Activated naive CD4-positive, alpha-beta T cell treated with anti-CD3 and anti-CD28 coated beads, Interleukin-2, amount 50 U/mL, for 24 hours (primary cell): Measurements from ENCODE around the gene PHOX2B.
"Not testable (repeated sequence)": the region's sequence is repeated elsewhere in the genome, so short reads cannot be mapped to it uniquely, and the experiment has no call there.

ENCODE experiments used
- H3K27ac Mint-ChIP-seq: one replicate; pipeline ENCODE4 v1.8.0; 2021; ENCODE audit warnings: mild to moderate bottlenecking, mixed read lengths
- H3K27me3 Mint-ChIP-seq: one replicate; pipeline ENCODE4 v1.8.0; 2021; ENCODE audit warnings: mixed read lengths
- H3K36me3 Mint-ChIP-seq: one replicate; pipeline ENCODE4 v1.8.0; 2021; ENCODE audit warnings: mixed read lengths
- H3K4me1 Mint-ChIP-seq: one replicate; pipeline ENCODE4 v1.8.0; 2021; ENCODE audit warnings: mixed read lengths
- H3K4me3 Mint-ChIP-seq: one replicate; pipeline ENCODE4 v1.8.0; 2021; ENCODE audit warnings: mild to moderate bottlenecking, mixed read lengths
- H3K9me3 Mint-ChIP-seq: one replicate; pipeline ENCODE4 v1.8.0; 2021; ENCODE audit warnings: mixed read lengths

PHOX2B gene

DNA sequence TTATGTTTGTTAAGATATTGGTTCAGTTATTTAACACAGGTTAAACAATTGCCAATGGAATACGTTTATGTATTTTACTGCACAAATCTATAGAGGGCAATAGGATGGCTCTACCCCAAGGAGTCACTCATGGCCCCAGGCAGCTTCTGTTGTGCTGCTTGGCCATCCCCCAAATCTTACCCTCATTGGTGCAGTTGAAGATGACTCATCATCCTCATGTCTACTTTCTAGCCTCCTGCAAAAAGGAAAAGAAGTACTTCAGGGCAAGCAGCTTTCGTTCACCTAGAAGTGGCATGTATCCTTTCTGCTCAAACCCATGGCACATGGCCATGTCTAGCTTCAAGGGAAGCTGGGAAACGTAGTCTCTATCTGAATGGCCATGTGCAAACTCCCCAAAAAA is 14.2 kb downstream of the PHOX2B start:
- H3K4me3 Mint-ChIP-seq = no peak overlapping the region
- peaks cover 6% of the 10 kb centered on the region for H3K27me3 Mint-ChIP-seq
- H3K4me1 Mint-ChIP-seq = no peaks in the 10 kb centered on the region
- no peaks in the 10 kb centered on the region for H3K36me3 Mint-ChIP-seq
- no peaks in the 10 kb centered on the region for H3K9me3 Mint-ChIP-seq
- H3K27ac Mint-ChIP-seq = no peak overlapping the region

GRCh38 chr4:41731569-41732126 is 16.9 kb downstream of the PHOX2B start:
- Mint-ChIP-seq H3K9me3 (no peaks in the 10 kb centered on the region), H3K27me3 (peaks cover 4% of the 10 kb centered on the region), H3K27ac (no peak overlapping the region), H3K4me1 (no peaks in the 10 kb centered on the region), H3K36me3 (no peaks in the 10 kb centered on the region), H3K4me3 (no peak overlapping the region)

DNA sequence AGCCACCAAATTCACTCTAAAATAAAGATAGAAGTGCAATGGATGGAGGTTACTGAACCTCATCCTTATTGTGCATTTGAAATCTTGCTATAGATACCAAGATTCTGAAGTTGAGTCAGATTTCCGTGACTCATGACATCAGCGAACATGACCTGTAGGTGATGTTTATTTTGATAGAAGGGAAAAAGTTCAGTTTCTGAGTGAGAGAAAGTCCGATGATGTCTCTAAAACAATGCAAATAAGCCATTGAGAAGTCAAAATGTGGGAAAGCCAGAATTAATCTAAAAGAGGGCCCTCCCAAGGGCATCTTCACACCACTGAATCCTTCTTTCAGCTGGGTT is 20.0 kb downstream of the PHOX2B start:
- H3K4me3 Mint-ChIP-seq = no peak overlapping the region
- no peak overlapping the region for H3K27ac Mint-ChIP-seq
- H3K9me3 Mint-ChIP-seq = peaks cover 7% of the 10 kb centered on the region
- H3K4me1 Mint-ChIP-seq = no peaks in the 10 kb centered on the region
- peaks cover 3% of the 10 kb centered on the region for H3K36me3 Mint-ChIP-seq
- H3K27me3 Mint-ChIP-seq = peaks cover 9% of the 10 kb centered on the region

DNA sequence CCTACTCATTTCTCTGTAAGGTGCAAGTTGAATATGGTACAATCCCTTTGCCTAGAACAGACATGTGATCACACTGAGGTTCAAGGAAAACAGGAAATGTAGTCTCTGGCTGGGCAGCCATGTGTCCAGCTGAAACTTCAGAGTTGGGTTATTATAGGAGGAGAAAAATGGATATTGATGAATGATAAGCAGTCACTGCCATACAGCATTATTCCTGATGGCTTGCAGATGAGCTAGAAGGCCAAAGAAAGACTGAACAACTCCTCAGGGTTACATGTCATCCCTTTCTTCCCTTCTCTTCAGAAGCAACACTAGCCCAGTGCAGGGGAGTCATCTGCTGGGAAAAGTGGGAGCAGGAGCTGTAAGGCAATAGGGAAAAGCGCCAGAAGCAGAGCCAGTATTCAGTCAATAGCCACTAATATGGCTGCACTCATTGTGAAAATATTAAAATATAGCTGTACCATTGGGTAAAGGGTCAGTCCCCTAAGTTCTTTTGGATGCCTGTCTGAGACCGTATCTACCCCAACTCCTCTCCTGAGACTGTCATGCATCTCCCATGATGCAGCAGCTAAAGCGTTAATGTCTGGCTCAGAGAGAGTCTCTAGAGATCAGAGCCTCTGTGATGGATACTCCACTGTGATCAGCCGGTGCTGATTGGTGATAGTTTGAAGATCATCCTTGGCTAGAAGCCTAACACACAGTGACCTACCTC is 20.5 kb downstream of the PHOX2B start:
- H3K4me3 Mint-ChIP-seq = no peak overlapping the region
- H3K9me3 Mint-ChIP-seq = peaks cover 7% of the 10 kb centered on the region
- H3K36me3 Mint-ChIP-seq = peaks cover 3% of the 10 kb centered on the region
- H3K4me1 Mint-ChIP-seq = no peaks in the 10 kb centered on the region
- no peak overlapping the region for H3K27ac Mint-ChIP-seq
- peaks cover 12% of the 10 kb centered on the region for H3K27me3 Mint-ChIP-seq

DNA sequence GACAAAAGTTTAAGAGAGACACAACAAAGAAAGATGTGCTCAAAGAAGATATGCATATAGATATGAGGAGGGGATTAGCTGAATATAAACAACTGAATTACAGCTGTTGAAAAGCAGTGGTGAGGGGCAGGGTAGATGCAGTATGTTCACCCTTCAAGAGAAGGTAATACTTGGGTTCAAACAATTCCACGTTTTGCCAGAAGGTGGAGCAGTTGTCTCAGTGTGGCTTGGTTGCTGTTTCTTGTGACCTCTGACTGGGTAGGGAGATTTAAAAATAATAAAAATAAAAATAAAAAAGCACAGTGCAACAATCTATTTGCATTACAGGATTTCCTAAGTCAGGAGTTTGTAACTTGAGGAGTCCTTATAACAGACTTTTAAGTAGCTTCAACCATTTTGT is 23.3 kb downstream of the PHOX2B start:
- Mint-ChIP-seq H3K4me1 (no peaks in the 10 kb centered on the region), H3K27me3 (peaks cover 14% of the 10 kb centered on the region), H3K27ac (no peak overlapping the region)

DNA sequence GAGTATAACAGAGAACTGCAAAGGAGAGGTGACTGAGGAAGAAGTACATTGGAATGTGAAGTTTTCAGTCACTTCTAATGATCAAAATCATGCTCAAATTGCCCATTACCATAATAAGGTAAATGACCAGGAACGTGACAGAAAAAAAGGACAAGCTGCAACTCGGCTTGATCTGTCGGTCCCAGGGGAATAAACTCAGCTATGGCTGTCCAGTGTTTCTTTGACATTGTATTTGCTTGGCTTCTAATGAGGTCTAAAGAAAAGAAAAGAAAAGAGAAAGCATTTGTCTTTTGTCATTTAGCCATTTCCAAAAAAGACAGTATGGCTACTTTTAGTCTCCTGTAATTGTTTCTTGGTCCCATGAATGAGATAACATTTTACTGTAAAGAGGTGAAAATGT is 25.2 kb downstream of the PHOX2B start:
- H3K27me3 Mint-ChIP-seq = peaks cover 16% of the 10 kb centered on the region
- H3K4me3 Mint-ChIP-seq = no peak overlapping the region
- no peaks in the 10 kb centered on the region for H3K4me1 Mint-ChIP-seq
- H3K36me3 Mint-ChIP-seq = peaks cover 3% of the 10 kb centered on the region
- H3K9me3 Mint-ChIP-seq = peaks cover 14% of the 10 kb centered on the region
- no peak overlapping the region for H3K27ac Mint-ChIP-seq

More for the DNA sequence above, 23.3 kb downstream of the PHOX2B start:
- H3K36me3 Mint-ChIP-seq = peaks cover 3% of the 10 kb centered on the region
- H3K9me3 Mint-ChIP-seq = peaks cover 8% of the 10 kb centered on the region
- H3K4me3 Mint-ChIP-seq = no peak overlapping the region

DNA sequence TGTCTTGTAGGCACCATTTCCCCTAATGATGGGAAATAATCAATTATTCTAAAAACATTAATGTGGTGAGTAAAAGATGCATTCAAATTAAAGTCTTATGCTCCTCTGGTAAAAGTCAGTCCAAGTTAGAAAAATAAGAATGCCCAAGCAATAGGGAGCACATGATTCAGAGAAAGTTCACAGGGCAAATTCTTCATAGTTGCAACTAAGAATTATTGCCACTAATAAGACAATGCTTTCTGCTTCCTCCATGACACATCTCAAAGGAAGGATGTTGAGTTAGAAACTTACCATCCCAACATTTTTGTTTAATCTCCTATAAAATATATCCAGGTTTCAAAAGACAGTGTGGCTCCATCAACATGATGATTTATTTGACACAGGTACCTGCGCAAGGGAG is 26.3 kb downstream of the PHOX2B start:
- Mint-ChIP-seq H3K36me3 (peaks cover 3% of the 10 kb centered on the region), H3K9me3 (peaks cover 14% of the 10 kb centered on the region), H3K27ac (no peak overlapping the region), H3K27me3 (peaks cover 18% of the 10 kb centered on the region), H3K4me1 (no peaks in the 10 kb centered on the region), H3K4me3 (no peak overlapping the region)

- Mint-ChIP-seq H3K27me3 (peaks cover 14% of the 10 kb centered on the region), H3K36me3 (no peaks in the 10 kb centered on the region), H3K27ac (no peak overlapping the region), H3K9me3 (peaks cover 7% of the 10 kb centered on the region), H3K4me1 (no peaks in the 10 kb centered on the region), H3K4me3 (no peak overlapping the region)
These were observed 29.1 kb downstream of the PHOX2B start for GRCh38 chr4:41719417-41719816.

DNA sequence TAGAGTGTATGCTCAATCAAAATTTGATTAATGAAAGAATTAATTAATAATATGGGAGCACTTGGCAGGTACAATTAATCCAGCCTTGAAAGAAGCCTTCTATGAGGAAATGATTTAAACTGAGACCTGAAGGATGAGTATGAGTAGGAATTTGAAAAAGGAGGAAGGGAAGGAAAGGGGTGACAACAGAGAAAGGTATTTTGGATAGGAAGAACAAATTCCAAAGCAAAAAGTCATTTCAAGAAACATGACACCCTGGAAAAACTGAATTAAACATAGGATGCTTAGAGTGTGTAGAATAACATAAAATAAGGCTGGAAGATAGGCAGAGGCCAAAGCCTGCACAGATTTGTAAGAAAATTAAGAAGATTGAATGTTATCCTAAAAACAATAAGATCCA is 29.6 kb downstream of the PHOX2B start:
- Mint-ChIP-seq H3K27ac (no peak overlapping the region), H3K4me1 (no peaks in the 10 kb centered on the region), H3K36me3 (no peaks in the 10 kb centered on the region), H3K9me3 (peaks cover 7% of the 10 kb centered on the region), H3K27me3 (peaks cover 14% of the 10 kb centered on the region), H3K4me3 (no peak overlapping the region)

DNA sequence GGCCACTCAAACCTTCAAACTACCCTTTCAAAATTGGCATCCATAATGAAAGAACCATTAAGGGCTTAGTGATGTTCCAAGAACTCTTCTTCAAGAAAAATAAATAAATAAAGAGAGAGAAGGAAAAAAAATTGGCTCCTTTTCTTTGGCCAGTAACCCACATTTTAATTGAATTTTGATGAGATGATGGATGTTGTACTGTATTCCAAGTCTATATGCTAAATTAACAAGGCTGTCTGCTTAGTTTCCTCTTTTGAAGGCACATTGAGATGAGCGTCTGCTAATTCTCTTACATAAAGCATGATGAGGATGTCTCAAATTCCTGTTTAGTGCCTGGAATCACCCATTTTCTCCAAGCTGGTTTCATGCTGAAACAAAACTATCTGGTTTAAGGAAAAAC is 33.4 kb downstream of the PHOX2B start:
- Mint-ChIP-seq H3K27me3 (peaks cover 8% of the 10 kb centered on the region), H3K4me1 (no peaks in the 10 kb centered on the region), H3K9me3 (peaks cover 10% of the 10 kb centered on the region), H3K36me3 (no peaks in the 10 kb centered on the region), H3K27ac (no peak overlapping the region), H3K4me3 (no peak overlapping the region)

- Mint-ChIP-seq H3K9me3 (peaks cover 4% of the 10 kb centered on the region), H3K36me3 (no peaks in the 10 kb centered on the region), H3K4me3 (no peak overlapping the region), H3K4me1 (no peaks in the 10 kb centered on the region), H3K27ac (no peak overlapping the region), H3K27me3 (peaks cover 6% of the 10 kb centered on the region)
These were observed 34.0 kb downstream of the PHOX2B start for GRCh38 chr4:41714364-41715000.

DNA sequence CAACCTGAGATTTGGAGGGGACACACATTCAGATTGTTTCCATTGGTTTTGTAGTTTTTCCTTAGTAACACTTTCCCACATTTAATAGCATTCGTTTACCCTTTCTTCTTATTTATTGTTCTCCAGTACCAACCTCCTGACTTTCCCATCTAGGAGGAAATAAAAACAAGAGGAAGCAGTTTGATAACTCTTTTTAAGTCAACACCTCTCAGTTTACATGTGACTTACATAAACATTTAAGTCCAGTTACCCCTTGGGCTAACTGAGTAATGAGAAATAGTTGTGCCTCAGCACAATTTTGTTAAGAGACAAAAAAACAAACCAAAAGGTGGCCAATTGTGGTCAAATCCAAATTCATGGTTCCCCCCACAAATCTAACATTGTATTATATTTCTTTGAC is 34.8 kb downstream of the PHOX2B start:
- Mint-ChIP-seq H3K4me3 (no peak overlapping the region), H3K36me3 (no peaks in the 10 kb centered on the region), H3K27me3 (peaks cover 5% of the 10 kb centered on the region), H3K4me1 (no peaks in the 10 kb centered on the region), H3K27ac (no peak overlapping the region), H3K9me3 (peaks cover 4% of the 10 kb centered on the region)

- H3K4me1 Mint-ChIP-seq = no peaks in the 10 kb centered on the region
- H3K9me3 Mint-ChIP-seq = peaks cover 4% of the 10 kb centered on the region
- no peak overlapping the region for H3K4me3 Mint-ChIP-seq
- H3K36me3 Mint-ChIP-seq = no peaks in the 10 kb centered on the region
- H3K27ac Mint-ChIP-seq = no peak overlapping the region
- peaks cover 10% of the 10 kb centered on the region for H3K27me3 Mint-ChIP-seq
These were observed 36.1 kb downstream of the PHOX2B start for GRCh38 chr4:41712425-41712824.

DNA sequence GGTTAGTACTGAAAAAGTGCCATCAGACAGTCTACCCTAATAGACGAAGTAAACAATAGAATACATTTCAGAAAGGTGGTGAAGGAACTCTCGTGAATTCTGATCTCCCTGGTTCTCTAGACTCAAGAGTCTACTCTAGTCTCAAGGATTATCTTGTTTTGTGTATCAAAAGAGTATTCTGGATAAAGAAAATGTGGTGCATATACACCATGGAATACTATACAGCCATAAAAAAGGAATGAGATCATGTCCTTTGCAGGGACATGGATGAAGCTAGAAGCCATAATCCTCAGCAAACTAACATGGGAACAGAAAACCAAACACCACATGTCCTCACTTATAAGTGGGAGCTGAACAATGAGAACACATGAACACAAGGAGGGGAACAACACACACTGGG is 36.9 kb downstream of the PHOX2B start:
- not testable (repeated sequence) for H3K27me3 Mint-ChIP-seq, H3K27ac Mint-ChIP-seq, H3K4me3 Mint-ChIP-seq, H3K4me1 Mint-ChIP-seq, H3K36me3 Mint-ChIP-seq, H3K9me3 Mint-ChIP-seq

GRCh38 chr4:41709844-41710481 is 38.6 kb downstream of the PHOX2B start:
- no peaks in the 10 kb centered on the region for H3K36me3 Mint-ChIP-seq
- no peak overlapping the region for H3K4me3 Mint-ChIP-seq
- no peak overlapping the region for H3K27ac Mint-ChIP-seq
- H3K27me3 Mint-ChIP-seq = peaks cover 9% of the 10 kb centered on the region
- H3K9me3 Mint-ChIP-seq = peaks cover 4% of the 10 kb centered on the region
- no peaks in the 10 kb centered on the region for H3K4me1 Mint-ChIP-seq

DNA sequence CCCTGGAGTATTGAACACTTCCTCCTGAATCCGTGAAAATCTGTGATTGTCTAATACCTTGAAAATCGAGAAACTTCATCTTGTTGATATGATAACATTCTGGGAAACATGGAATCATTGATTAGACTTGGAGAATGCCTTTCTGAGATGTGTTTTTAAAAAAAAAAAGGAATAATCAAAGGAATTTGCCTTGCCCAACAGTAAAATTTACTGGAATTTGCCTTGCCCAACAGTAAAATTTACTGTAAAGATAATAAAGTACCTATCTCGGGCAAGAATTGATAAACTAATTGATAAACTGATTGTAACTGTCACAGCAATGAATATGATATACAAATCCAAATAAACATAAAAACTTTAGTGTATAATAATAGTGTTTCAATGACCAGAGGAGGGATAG is 44.7 kb downstream of the PHOX2B start:
- H3K4me3 Mint-ChIP-seq = no peak overlapping the region
- H3K27me3 Mint-ChIP-seq = peaks cover 15% of the 10 kb centered on the region
- no peaks in the 10 kb centered on the region for H3K36me3 Mint-ChIP-seq
- H3K9me3 Mint-ChIP-seq = no peaks in the 10 kb centered on the region
- no peaks in the 10 kb centered on the region for H3K4me1 Mint-ChIP-seq
- H3K27ac Mint-ChIP-seq = no peak overlapping the region
